GM23338 (cell line): ENCODE results near the gene PRR19. TPM values are rescaled to one million over a fixed set of nuclear protein-coding genes. Genes with fewer than 3 reads are reported as not detected.
A peak's percentile ranks its signal among the peaks of the same experiment; 100 is the strongest.

Source experiments
- ATAC-seq: fragments of 200-7000 bp; cut with Tn5 transposase; 3 replicates; pipeline ENCODE4 v1.9.1; 2020
- DNase-seq: peaks from one replicate; pipeline ENCODE4 v3.0.0-alpha.2; 2015; ENCODE audit warnings: low spot score
- H2AFZ ChIP-seq: fragments of 200-600 bp; sonication (generic); 2 replicates; pipeline ENCODE4 v1.8.0; 2016; ENCODE audit warnings: antibody characterized with exemption, mild to moderate bottlenecking, moderate library complexity
- H3F3A ChIP-seq: fragments of 200-600 bp; sonication (generic); replicated peaks from 2 replicates; pipeline ENCODE4 v1.8.0; 2017; ENCODE audit warnings: antibody characterized with exemption, mixed run types, low read depth
- H3K27ac ChIP-seq: fragments of 200-600 bp; sonication (generic); 2 replicates; pipeline ENCODE4 v1.6.1; 2016; ENCODE audit warnings: low read depth
- H3K27me3 ChIP-seq: fragments of 200-600 bp; sonication (generic); 2 replicates; pipeline ENCODE4 v1.8.0; 2016; ENCODE audit warnings: mild to moderate bottlenecking, mixed run types, moderate library complexity; ENCODE audit not compliant: insufficient read depth
- H3K36me3 ChIP-seq: fragments of 200-600 bp; sonication (generic); 2 replicates; pipeline ENCODE4 v1.8.0; 2016; ENCODE audit warnings: mild to moderate bottlenecking; ENCODE audit not compliant: insufficient read depth
- H3K4me1 ChIP-seq: fragments of 200-600 bp; sonication (generic); 2 replicates; pipeline ENCODE4 v1.8.0; 2016; ENCODE audit warnings: mild to moderate bottlenecking, moderate library complexity; ENCODE audit not compliant: insufficient read depth
- H3K4me2 ChIP-seq: fragments of 200-600 bp; sonication (generic); 2 replicates; pipeline ENCODE4 v1.7.1; 2017; ENCODE audit warnings: mixed run types
- H3K4me3 ChIP-seq: fragments of 200-600 bp; sonication (generic); 2 replicates; pipeline ENCODE4 v1.6.1; 2016; ENCODE audit warnings: mixed run types
- H3K79me2 ChIP-seq: fragments of 200-600 bp; sonication (generic); replicated peaks from 2 replicates; pipeline ENCODE4 v1.8.0; 2017; ENCODE audit warnings: mild to moderate bottlenecking; ENCODE audit not compliant: insufficient read depth
- H3K9me2 ChIP-seq: fragments of 200-600 bp; sonication (generic); 2 replicates; pipeline ENCODE4 v1.8.0; 2017; ENCODE audit not compliant: insufficient read depth
- H4K20me1 ChIP-seq: fragments of 200-600 bp; sonication (generic); replicated peaks from 2 replicates; pipeline ENCODE4 v1.8.0; 2017; ENCODE audit warnings: mild to moderate bottlenecking; ENCODE audit not compliant: insufficient read depth
- H3K27ac Mint-ChIP-seq: 2 replicates; pipeline ENCODE4 v1.8.0; 2020; ENCODE audit warnings: inconsistent platforms, mild to moderate bottlenecking, moderate library complexity, mixed read lengths
- H3K27me3 Mint-ChIP-seq: 3 replicates; pipeline ENCODE4 v1.8.0; 2022; ENCODE audit warnings: low read depth, mild to moderate bottlenecking, moderate library complexity, mixed read lengths, inconsistent platforms; ENCODE audit not compliant: insufficient read depth, poor library complexity
- H3K36me3 Mint-ChIP-seq: 3 replicates; pipeline ENCODE4 v1.8.0; 2021; ENCODE audit warnings: low read depth, mild to moderate bottlenecking, inconsistent platforms, moderate library complexity, mixed read lengths
- H3K4me1 Mint-ChIP-seq: 3 replicates; pipeline ENCODE4 v1.8.0; 2020; ENCODE audit warnings: mild to moderate bottlenecking, inconsistent platforms, mixed read lengths
- H3K4me3 Mint-ChIP-seq: 3 replicates; pipeline ENCODE4 v1.8.0; 2021; ENCODE audit warnings: moderate library complexity, mild to moderate bottlenecking, inconsistent platforms, mixed read lengths
- H3K9me3 Mint-ChIP-seq: 3 replicates; pipeline ENCODE4 v1.8.0; 2020; ENCODE audit warnings: moderate library complexity, mild to moderate bottlenecking, inconsistent platforms, mixed read lengths
- CTCF ChIP-seq, 2 experiments: fragments of 200-600 bp in 1 of 2; sonication (generic) in 1 of 2; conservative IDR thresholded peaks; 2 replicates each; pipeline versions ENCODE4 v1.5.1 to v1.6.1; 2016 to 2017; ENCODE audit warnings: antibody characterized with exemption in 2 of 2, low read depth in 2 of 2, mild to moderate bottlenecking in 2 of 2, moderate library complexity in 1 of 2
- STAT1 ChIP-seq: IDR thresholded peaks from one replicate; pipeline ENCODE4 v1.6.1; 2016; ENCODE audit warnings: antibody characterized with exemption; ENCODE audit not compliant: unreplicated experiment
- polyA plus RNA-seq: library from polyadenylated mRNA; unstranded; fragments of >200 nt; fragmentation: Nextera tagmentation; extraction: Ambion mirVana; gene quantifications from 2 replicates; pipeline ENCODE4 v1.2.1, GENCODE V29; 2016
- total RNA-seq: library from RNA; depleted of rRNA; stranded (reverse); fragments of >200 nt; shearing (Covaris generic); gene quantifications from 2 replicates; pipeline ENCODE4 v1.2.3, GENCODE V29; 2014
- TF ChIP-seq, protein P1 (sequence below): fragments of 250-450 bp; sonication (Bioruptor Pico); IDR thresholded peaks from 2 replicates; pipeline ENCODE4 v1.5.0; 2020; ENCODE audit warnings: mild to moderate bottlenecking, moderate library complexity

PRR19 gene
- total and polyA plus RNA-seq, 2 experiments from 2014 or later, result 3.6 to 4.1 TPM

- TF ChIP-seq, protein P1, sequence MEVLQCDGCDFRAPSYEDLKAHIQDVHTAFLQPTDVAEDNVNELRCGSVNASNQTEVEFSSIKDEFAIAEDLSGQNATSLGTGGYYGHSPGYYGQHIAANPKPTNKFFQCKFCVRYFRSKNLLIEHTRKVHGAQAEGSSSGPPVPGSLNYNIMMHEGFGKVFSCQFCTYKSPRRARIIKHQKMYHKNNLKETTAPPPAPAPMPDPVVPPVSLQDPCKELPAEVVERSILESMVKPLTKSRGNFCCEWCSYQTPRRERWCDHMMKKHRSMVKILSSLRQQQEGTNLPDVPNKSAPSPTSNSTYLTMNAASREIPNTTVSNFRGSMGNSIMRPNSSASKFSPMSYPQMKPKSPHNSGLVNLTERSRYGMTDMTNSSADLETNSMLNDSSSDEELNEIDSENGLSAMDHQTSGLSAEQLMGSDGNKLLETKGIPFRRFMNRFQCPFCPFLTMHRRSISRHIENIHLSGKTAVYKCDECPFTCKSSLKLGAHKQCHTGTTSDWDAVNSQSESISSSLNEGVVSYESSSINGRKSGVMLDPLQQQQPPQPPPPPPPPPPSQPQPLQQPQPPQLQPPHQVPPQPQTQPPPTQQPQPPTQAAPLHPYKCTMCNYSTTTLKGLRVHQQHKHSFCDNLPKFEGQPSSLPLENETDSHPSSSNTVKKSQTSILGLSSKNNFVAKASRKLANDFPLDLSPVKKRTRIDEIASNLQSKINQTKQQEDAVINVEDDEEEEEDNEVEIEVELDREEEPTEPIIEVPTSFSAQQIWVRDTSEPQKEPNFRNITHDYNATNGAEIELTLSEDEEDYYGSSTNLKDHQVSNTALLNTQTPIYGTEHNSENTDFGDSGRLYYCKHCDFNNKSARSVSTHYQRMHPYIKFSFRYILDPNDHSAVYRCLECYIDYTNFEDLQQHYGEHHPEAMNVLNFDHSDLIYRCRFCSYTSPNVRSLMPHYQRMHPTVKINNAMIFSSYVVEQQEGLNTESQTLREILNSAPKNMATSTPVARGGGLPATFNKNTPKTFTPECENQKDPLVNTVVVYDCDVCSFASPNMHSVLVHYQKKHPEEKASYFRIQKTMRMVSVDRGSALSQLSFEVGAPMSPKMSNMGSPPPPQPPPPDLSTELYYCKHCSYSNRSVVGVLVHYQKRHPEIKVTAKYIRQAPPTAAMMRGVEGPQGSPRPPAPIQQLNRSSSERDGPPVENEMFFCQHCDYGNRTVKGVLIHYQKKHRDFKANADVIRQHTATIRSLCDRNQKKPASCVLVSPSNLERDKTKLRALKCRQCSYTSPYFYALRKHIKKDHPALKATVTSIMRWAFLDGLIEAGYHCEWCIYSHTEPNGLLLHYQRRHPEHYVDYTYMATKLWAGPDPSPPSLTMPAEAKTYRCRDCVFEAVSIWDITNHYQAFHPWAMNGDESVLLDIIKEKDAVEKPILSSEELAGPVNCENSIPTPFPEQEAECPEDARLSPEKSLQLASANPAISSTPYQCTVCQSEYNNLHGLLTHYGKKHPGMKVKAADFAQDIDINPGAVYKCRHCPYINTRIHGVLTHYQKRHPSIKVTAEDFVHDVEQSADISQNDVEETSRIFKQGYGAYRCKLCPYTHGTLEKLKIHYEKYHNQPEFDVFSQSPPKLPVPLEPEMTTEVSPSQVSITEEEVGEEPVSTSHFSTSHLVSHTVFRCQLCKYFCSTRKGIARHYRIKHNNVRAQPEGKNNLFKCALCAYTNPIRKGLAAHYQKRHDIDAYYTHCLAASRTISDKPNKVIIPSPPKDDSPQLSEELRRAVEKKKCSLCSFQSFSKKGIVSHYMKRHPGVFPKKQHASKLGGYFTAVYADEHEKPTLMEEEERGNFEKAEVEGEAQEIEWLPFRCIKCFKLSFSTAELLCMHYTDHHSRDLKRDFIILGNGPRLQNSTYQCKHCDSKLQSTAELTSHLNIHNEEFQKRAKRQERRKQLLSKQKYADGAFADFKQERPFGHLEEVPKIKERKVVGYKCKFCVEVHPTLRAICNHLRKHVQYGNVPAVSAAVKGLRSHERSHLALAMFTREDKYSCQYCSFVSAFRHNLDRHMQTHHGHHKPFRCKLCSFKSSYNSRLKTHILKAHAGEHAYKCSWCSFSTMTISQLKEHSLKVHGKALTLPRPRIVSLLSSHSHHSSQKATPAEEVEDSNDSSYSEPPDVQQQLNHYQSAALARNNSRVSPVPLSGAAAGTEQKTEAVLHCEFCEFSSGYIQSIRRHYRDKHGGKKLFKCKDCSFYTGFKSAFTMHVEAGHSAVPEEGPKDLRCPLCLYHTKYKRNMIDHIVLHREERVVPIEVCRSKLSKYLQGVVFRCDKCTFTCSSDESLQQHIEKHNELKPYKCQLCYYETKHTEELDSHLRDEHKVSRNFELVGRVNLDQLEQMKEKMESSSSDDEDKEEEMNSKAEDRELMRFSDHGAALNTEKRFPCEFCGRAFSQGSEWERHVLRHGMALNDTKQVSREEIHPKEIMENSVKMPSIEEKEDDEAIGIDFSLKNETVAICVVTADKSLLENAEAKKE (CRISPR knock-in tag), result no peak
These were observed 7.3 kb upstream of the PRR19 start (continued) for GRCh38 chr19:42294471-42295137.

DNA sequence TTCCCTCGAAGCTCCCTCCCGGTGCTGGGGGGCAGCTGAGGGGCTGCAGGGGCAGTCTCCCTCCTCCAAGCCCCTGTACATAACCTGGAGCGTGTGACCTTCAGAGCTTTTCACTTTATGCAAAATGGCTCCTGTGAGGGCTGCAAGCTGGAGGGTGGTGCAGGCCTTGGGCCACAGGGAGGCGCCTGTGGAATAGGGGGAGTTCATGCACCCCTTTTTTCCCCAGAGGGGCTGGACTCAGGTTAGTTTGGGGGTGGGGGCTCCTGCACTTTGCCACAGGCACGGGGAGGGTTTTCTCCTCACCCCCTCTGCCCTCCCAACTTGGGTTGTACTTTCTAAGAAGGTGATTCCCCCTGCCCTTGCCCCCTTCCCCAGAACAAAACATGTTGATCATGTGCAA, 6.6 kb upstream of the PRR19 start:
- Histone ChIP-seq H3K79me2 (no peaks in the 10 kb centered on the region; the same call in 1 of the 2 replicates), H3K4me2 (no peak overlapping the region; the same call in 1 of the 2 replicates), H3K27me3 (no peaks in the 10 kb centered on the region), H3K9me2 (no peaks in the 10 kb centered on the region), H4K20me1 (peaks cover 13% of the 10 kb centered on the region; the same call in 1 of the 2 replicates), H3K4me1 (peaks cover 6% of the 10 kb centered on the region; the same call in 1 of the 2 replicates), H3K4me3 (no peak overlapping the region), H3K27ac (peak overlapping the region; percentile 88; the same call in 1 of the 2 replicates), H3K36me3 (no peaks in the 10 kb centered on the region; the same call in 1 of the 2 replicates), H3F3A (peaks cover 21% of the 10 kb centered on the region), H2AFZ (no peak overlapping the region)
- TF ChIP-seq CTCF (conservative IDR thresholded peaks at IDR 0.05; ENCODE audit: low read depth in 2 of 2) (peak; percentile 38 to 51; a peak in 3 of 4 replicates), STAT1 (no peak)
- no peaks in the 10 kb centered on the region for H3K9me3 Mint-ChIP-seq
- peaks cover 23% of the 10 kb centered on the region for H3K4me1 Mint-ChIP-seq
- ATAC-seq (peak; percentile 9), DNase-seq (no peak)
- peak overlapping the region; percentile 91 for H3K27ac Mint-ChIP-seq
- H3K27me3 Mint-ChIP-seq, result peaks cover 12% of the 10 kb centered on the region
- H3K4me3 Mint-ChIP-seq, result no peak overlapping the region; the same call in 2 of the 3 replicates
- peaks cover 44% of the 10 kb centered on the region for H3K36me3 Mint-ChIP-seq
